ENCODE measurements around the gene F2. TPM values are rescaled to one million over a fixed set of nuclear protein-coding genes. Genes with fewer than 3 reads are reported as not detected.

Gene F2
- total RNA-seq, 1 experiment from 2014 or later: 0.47 TPM

GRCh38 chr11:46694072-46694471 is 24.9 kb upstream of the F2 start:
- H3K4me1 ChIP-seq (ENCODE audit: control insufficient read depth in 1 of 2, insufficient read depth in 2 of 2, low read length in 2 of 2): peaks cover 0 to 6% of the 10 kb centered on the region in 2 experiments; a peak in 1 of 4 replicates
- no peaks in the 10 kb centered on the region for H3K27me3 ChIP-seq (ENCODE audit: insufficient read depth, low read length)
- H4K20me1 ChIP-seq (ENCODE audit: insufficient read depth): no peaks in the 10 kb centered on the region
- intact Hi-C loops (cut with micrococcal nuclease): no loop called here
- no peak for DNase-seq (ENCODE audit: low read depth, low spot score)
- no peaks in the 10 kb centered on the region for H3K9me3 ChIP-seq (ENCODE audit: control insufficient read depth in 1 of 2, insufficient read depth in 1 of 2, low read depth in 1 of 2, low read length in 2 of 2)
- H3K79me2 ChIP-seq (ENCODE audit: insufficient read depth, low read length): peaks cover 5% of the 10 kb centered on the region; the same call in 1 of the 2 replicates
- no TSS peak for BruUV-seq (replicated peaks)
- H3K4me2 ChIP-seq (ENCODE audit: low read length): no peak overlapping the region
- no peak overlapping the region for H3K27ac ChIP-seq (ENCODE audit: low read depth, low read length)
- ChIA-PET CTCF (no interaction called here), POLR2A (no interaction called here), RAD21 (ENCODE audit: low non-redundant PET in 1 of 2, low total read pairs in 2 of 2, uncharacterized antibody in 2 of 2, unreplicated experiment in 2 of 2) (no interaction called here)
- H3K9ac ChIP-seq (ENCODE audit: low read length): no peak overlapping the region
- TF ChIP-seq TCF7L2 (IDR thresholded peaks at IDR 0.05; ENCODE audit: borderline replicate concordance, extremely low read depth, insufficient read depth, insufficient read length) (no peak), SP1 (IDR thresholded peaks at IDR 0.05; ENCODE audit: low read depth) (no peak), ZFX (IDR thresholded peaks at IDR 0.05) (no peak), RAD21 (IDR thresholded peaks at IDR 0.05; ENCODE audit: low read depth) (no peak), EZH2 (IDR thresholded peaks at IDR 0.05) (no peak), ATF3 (IDR thresholded peaks at IDR 0.05) (no peak), POLR2AphosphoS5 (IDR thresholded peaks at IDR 0.05; ENCODE audit: low read depth, low read length) (no peak), ZNF274 (IDR thresholded peaks at IDR 0.05; ENCODE audit: low read depth, low read length) (no peak), YY1 (IDR thresholded peaks at IDR 0.05; ENCODE audit: extremely low read depth, insufficient replicate concordance, low read depth, low read length) (no peak), JUND (IDR thresholded peaks at IDR 0.05) (no peak), EZH2phosphoT487 (IDR thresholded peaks at IDR 0.05; ENCODE audit: borderline replicate concordance) (no peak), SIN3A (IDR thresholded peaks at IDR 0.05; ENCODE audit: low read depth) (no peak), EGR1 (IDR thresholded peaks at IDR 0.05; ENCODE audit: low read depth) (no peak), CEBPB (IDR thresholded peaks at IDR 0.05; ENCODE audit: low read depth) (no peak)
- TF ChIP-seq, protein P1, sequence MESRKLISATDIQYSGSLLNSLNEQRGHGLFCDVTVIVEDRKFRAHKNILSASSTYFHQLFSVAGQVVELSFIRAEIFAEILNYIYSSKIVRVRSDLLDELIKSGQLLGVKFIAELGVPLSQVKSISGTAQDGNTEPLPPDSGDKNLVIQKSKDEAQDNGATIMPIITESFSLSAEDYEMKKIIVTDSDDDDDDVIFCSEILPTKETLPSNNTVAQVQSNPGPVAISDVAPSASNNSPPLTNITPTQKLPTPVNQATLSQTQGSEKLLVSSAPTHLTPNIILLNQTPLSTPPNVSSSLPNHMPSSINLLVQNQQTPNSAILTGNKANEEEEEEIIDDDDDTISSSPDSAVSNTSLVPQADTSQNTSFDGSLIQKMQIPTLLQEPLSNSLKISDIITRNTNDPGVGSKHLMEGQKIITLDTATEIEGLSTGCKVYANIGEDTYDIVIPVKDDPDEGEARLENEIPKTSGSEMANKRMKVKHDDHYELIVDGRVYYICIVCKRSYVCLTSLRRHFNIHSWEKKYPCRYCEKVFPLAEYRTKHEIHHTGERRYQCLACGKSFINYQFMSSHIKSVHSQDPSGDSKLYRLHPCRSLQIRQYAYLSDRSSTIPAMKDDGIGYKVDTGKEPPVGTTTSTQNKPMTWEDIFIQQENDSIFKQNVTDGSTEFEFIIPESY (IDR thresholded peaks at IDR 0.05; ENCODE audit: extremely low read depth, insufficient replicate concordance, low read length): no peak
- TF ChIP-seq, protein P2, sequence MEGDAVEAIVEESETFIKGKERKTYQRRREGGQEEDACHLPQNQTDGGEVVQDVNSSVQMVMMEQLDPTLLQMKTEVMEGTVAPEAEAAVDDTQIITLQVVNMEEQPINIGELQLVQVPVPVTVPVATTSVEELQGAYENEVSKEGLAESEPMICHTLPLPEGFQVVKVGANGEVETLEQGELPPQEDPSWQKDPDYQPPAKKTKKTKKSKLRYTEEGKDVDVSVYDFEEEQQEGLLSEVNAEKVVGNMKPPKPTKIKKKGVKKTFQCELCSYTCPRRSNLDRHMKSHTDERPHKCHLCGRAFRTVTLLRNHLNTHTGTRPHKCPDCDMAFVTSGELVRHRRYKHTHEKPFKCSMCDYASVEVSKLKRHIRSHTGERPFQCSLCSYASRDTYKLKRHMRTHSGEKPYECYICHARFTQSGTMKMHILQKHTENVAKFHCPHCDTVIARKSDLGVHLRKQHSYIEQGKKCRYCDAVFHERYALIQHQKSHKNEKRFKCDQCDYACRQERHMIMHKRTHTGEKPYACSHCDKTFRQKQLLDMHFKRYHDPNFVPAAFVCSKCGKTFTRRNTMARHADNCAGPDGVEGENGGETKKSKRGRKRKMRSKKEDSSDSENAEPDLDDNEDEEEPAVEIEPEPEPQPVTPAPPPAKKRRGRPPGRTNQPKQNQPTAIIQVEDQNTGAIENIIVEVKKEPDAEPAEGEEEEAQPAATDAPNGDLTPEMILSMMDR (IDR thresholded peaks at IDR 0.05 in 2 of 3, conservative IDR thresholded peaks at IDR 0.05 in 1 of 3; ENCODE audit: borderline replicate concordance in 1 of 3, insufficient read depth in 1 of 3, low read depth in 2 of 3, low read length in 2 of 3): no peak
- TF ChIP-seq, protein P3, sequence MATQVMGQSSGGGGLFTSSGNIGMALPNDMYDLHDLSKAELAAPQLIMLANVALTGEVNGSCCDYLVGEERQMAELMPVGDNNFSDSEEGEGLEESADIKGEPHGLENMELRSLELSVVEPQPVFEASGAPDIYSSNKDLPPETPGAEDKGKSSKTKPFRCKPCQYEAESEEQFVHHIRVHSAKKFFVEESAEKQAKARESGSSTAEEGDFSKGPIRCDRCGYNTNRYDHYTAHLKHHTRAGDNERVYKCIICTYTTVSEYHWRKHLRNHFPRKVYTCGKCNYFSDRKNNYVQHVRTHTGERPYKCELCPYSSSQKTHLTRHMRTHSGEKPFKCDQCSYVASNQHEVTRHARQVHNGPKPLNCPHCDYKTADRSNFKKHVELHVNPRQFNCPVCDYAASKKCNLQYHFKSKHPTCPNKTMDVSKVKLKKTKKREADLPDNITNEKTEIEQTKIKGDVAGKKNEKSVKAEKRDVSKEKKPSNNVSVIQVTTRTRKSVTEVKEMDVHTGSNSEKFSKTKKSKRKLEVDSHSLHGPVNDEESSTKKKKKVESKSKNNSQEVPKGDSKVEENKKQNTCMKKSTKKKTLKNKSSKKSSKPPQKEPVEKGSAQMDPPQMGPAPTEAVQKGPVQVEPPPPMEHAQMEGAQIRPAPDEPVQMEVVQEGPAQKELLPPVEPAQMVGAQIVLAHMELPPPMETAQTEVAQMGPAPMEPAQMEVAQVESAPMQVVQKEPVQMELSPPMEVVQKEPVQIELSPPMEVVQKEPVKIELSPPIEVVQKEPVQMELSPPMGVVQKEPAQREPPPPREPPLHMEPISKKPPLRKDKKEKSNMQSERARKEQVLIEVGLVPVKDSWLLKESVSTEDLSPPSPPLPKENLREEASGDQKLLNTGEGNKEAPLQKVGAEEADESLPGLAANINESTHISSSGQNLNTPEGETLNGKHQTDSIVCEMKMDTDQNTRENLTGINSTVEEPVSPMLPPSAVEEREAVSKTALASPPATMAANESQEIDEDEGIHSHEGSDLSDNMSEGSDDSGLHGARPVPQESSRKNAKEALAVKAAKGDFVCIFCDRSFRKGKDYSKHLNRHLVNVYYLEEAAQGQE (IDR thresholded peaks at IDR 0.05; ENCODE audit: low read depth): no peak
- ATAC-seq: no peak
- no peaks in the 10 kb centered on the region for H3K9me2 ChIP-seq (ENCODE audit: insufficient read depth)
- peaks cover 0 to 6% of the 10 kb centered on the region in 2 experiments; a peak in 1 of 4 replicates for H3K36me3 ChIP-seq (ENCODE audit: control insufficient read depth in 1 of 2, insufficient read depth in 2 of 2, low read length in 2 of 2)
- H3K4me3 ChIP-seq (replicated peaks in 1 of 2; ENCODE audit: low read depth in 1 of 2, low read length in 2 of 2): no peak overlapping the region
- no peak overlapping the region for H2AFZ ChIP-seq (ENCODE audit: low read depth, low read length, poor library complexity, severe bottlenecking)
